CD14-positive monocyte (primary cell): ENCODE results near the gene MDK. TPM values are rescaled to one million over a fixed set of nuclear protein-coding genes. Genes with fewer than 3 reads are reported as not detected.

Experiments used
- DNase-seq, 3 donors: peaks; one replicate each; pipeline ENCODE4 v3.0.0-alpha.2; 2011 to 2022
- H2AFZ ChIP-seq: 2 replicates; pipeline ENCODE4 v1.6.0; 2012; ENCODE audit warnings: mild to moderate bottlenecking, low read depth, low read length, inconsistent platforms; ENCODE audit not compliant: insufficient read depth, poor library complexity, severe bottlenecking
- H3K27ac ChIP-seq, 2 donors: 1 replicate in 1 of 2; 2 replicates in 1 of 2; pipeline ENCODE4 v1.5.1; 2012 to 2013; ENCODE audit warnings: low read length in 2 of 2, control low read depth in 1 of 2, inconsistent platforms in 1 of 2, low read depth in 1 of 2, mild to moderate bottlenecking in 1 of 2
- H3K27me3 ChIP-seq, 2 donors: one replicate each; pipeline versions ENCODE4 v1.6.0 to v1.6.1; 2011 to 2013; ENCODE audit warnings: low read length in 2 of 2; ENCODE audit not compliant: control insufficient read depth in 2 of 2, insufficient read depth in 2 of 2
- H3K36me3 ChIP-seq, 2 donors: replicated peaks in 1 of 2; 1 replicate in 1 of 2; 2 replicates in 1 of 2; pipeline versions ENCODE4 v1.5.1 to v1.6.1; 2012 to 2013; ENCODE audit warnings: low read length in 2 of 2, control low read depth in 1 of 2, inconsistent platforms in 1 of 2, mild to moderate bottlenecking in 1 of 2; ENCODE audit not compliant: insufficient read depth in 2 of 2, control insufficient read depth in 1 of 2
- H3K4me1 ChIP-seq, 2 donors: 1 replicate in 1 of 2; 2 replicates in 1 of 2; pipeline versions ENCODE4 v1.5.1 to v1.6.1; 2012 to 2013; ENCODE audit warnings: low read length in 2 of 2, control low read depth in 1 of 2, inconsistent platforms in 1 of 2, mild to moderate bottlenecking in 1 of 2, moderate library complexity in 1 of 2; ENCODE audit not compliant: insufficient read depth in 2 of 2, control insufficient read depth in 1 of 2
- H3K4me2 ChIP-seq: replicated peaks from 2 replicates; pipeline ENCODE3; 2012; ENCODE audit warnings: low read length, moderate library complexity, mild to moderate bottlenecking; ENCODE audit not compliant: poor library complexity, severe bottlenecking; ENCODE audit errors: extremely low read depth
- H3K4me3 ChIP-seq, 3 experiments: fragments of 200-600 bp in 1 of 3; sonication (generic) in 1 of 3; replicated peaks in 1 of 3; 1 replicate in 2 of 3; 2 replicates in 1 of 3; pipeline ENCODE4 v1.5.1; 2011 to 2013; ENCODE audit warnings: low read length in 3 of 3, mild to moderate bottlenecking in 3 of 3, control low read depth in 2 of 3, low read depth in 2 of 3, inconsistent platforms in 1 of 3, moderate library complexity in 1 of 3
- H3K79me2 ChIP-seq: 2 replicates; pipeline ENCODE4 v1.6.0; 2012; ENCODE audit warnings: mild to moderate bottlenecking, control low read depth, inconsistent platforms, low read length, moderate library complexity; ENCODE audit not compliant: insufficient read depth
- H3K9ac ChIP-seq: 2 replicates; pipeline ENCODE4 v1.6.0; 2017; ENCODE audit warnings: low read length, mild to moderate bottlenecking; ENCODE audit not compliant: insufficient read depth, poor library complexity, severe bottlenecking
- H3K9me3 ChIP-seq, 2 donors: replicated peaks in 1 of 2; 1 replicate in 1 of 2; 2 replicates in 1 of 2; pipeline versions ENCODE4 v1.5.1 to v1.6.1; 2012 to 2013; ENCODE audit warnings: low read length in 2 of 2, control low read depth in 1 of 2; ENCODE audit not compliant: control insufficient read depth in 1 of 2, insufficient read depth in 1 of 2
- H4K20me1 ChIP-seq: 2 replicates; pipeline ENCODE4 v1.6.0; 2012; ENCODE audit warnings: mild to moderate bottlenecking, low read length, control low read depth, moderate library complexity; ENCODE audit not compliant: insufficient read depth
- H3K27ac Mint-ChIP-seq, 7 donors: one replicate each; pipeline ENCODE4 v1.8.0; 2020; ENCODE audit warnings: mild to moderate bottlenecking in 7 of 7, mixed read lengths in 7 of 7, moderate library complexity in 6 of 7, inconsistent platforms in 2 of 7
- H3K27me3 Mint-ChIP-seq, 3 donors: one replicate each; pipeline ENCODE4 v1.8.0; 2021 to 2022; ENCODE audit warnings: low read depth in 3 of 3, mild to moderate bottlenecking in 3 of 3, mixed read lengths in 3 of 3, moderate library complexity in 3 of 3, inconsistent platforms in 1 of 3
- H3K36me3 Mint-ChIP-seq, 2 donors: one replicate each; pipeline ENCODE4 v1.8.0; 2020; ENCODE audit warnings: mixed read lengths in 2 of 2, inconsistent platforms in 1 of 2, mild to moderate bottlenecking in 1 of 2
- H3K4me1 Mint-ChIP-seq: one replicate; pipeline ENCODE4 v1.8.0; 2020; ENCODE audit warnings: mild to moderate bottlenecking, mixed read lengths
- H3K4me3 Mint-ChIP-seq, 2 donors: one replicate each; pipeline ENCODE4 v1.8.0; 2020; ENCODE audit warnings: mild to moderate bottlenecking in 2 of 2, mixed read lengths in 2 of 2, moderate library complexity in 1 of 2
- H3K9me3 Mint-ChIP-seq, 7 donors: one replicate each; pipeline ENCODE4 v1.8.0; 2020 to 2022; ENCODE audit warnings: mixed read lengths in 7 of 7, mild to moderate bottlenecking in 6 of 7, moderate library complexity in 6 of 7, inconsistent platforms in 2 of 7
- WGBS: methylation state at CpG from one replicate; pipeline ENCODE4 v1.1.5; 2013; ENCODE audit warnings: missing lambda C conversion rate; ENCODE audit not compliant: insufficient coverage; 5-methylcytosine and 5-hydroxymethylcytosine counted together
- intact Hi-C, 2 donors: fragments of 100-400 bp; cut with micrococcal nuclease; formaldehyde crosslinking; loops; one replicate each; pipeline versions ENCODE4 v1.15.0 to v1.15.1; 2023
- polyA plus RNA-seq, 3 donors: library from polyadenylated mRNA; depleted of rRNA in 1 of 3; unstranded in 2 of 3; stranded (reverse) in 1 of 3; fragments of 300-500 nt in 2 of 3; fragments of >200 nt in 1 of 3; fragmentation: Illumina TruSeq in 2 of 3; gene quantifications; 1 replicate in 2 of 3; 2 replicates in 1 of 3; pipeline ENCODE4 v1.2.3, GENCODE V29; 2012 to 2021
- TF ChIP-seq, protein P1 (sequence below): fragments of 200-600 bp; IDR thresholded peaks from one replicate; pipeline ENCODE4 v1.8.0; 2022; ENCODE audit warnings: antibody characterized with exemption, mild to moderate bottlenecking

Gene MDK
- polyA plus RNA-seq, 3 donors: 2.8 TPM; not detected in 2

DNA sequence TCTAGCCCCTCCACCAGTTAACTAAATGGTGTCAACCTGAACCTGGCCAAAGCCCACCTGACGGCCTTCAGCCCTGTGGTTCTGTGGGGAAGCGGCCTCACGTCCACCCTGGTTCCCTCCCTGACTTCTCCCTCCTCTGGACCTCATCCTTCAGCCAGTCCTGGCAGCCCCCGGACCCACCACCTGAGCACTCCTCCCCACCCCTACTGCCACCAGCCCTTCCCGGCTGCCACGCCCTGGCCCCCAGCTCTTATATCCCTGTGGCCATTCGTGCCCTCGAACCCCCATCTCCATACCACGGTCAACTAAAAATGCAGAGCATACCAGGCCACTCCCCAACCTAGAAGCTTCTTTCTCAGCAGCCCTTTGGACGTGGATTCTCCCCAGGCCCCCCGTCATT lies 4.2 kb upstream of the MDK start:
- H3K27me3 Mint-ChIP-seq: peaks cover 6 to 27% (median 17%) of the 10 kb centered on the region in 3 donors
- no peak overlapping the region for H3K27ac ChIP-seq
- peaks cover 95% of the 10 kb centered on the region for H4K20me1 ChIP-seq
- no peak overlapping the region for H3K4me2 ChIP-seq
- peaks cover 64% of the 10 kb centered on the region in 2 donors for H3K36me3 ChIP-seq
- H3K4me1 Mint-ChIP-seq: peaks cover 35% of the 10 kb centered on the region
- H3K4me3 Mint-ChIP-seq: no peak overlapping the region
- H3K36me3 Mint-ChIP-seq: peaks cover 51 to 61% of the 10 kb centered on the region in 2 donors
- no peak overlapping the region for H2AFZ ChIP-seq
- peaks cover 0 to 2% of the 10 kb centered on the region in 2 donors for H3K9me3 ChIP-seq
- peaks cover 7% of the 10 kb centered on the region for H3K79me2 ChIP-seq
- TF ChIP-seq, protein P1, sequence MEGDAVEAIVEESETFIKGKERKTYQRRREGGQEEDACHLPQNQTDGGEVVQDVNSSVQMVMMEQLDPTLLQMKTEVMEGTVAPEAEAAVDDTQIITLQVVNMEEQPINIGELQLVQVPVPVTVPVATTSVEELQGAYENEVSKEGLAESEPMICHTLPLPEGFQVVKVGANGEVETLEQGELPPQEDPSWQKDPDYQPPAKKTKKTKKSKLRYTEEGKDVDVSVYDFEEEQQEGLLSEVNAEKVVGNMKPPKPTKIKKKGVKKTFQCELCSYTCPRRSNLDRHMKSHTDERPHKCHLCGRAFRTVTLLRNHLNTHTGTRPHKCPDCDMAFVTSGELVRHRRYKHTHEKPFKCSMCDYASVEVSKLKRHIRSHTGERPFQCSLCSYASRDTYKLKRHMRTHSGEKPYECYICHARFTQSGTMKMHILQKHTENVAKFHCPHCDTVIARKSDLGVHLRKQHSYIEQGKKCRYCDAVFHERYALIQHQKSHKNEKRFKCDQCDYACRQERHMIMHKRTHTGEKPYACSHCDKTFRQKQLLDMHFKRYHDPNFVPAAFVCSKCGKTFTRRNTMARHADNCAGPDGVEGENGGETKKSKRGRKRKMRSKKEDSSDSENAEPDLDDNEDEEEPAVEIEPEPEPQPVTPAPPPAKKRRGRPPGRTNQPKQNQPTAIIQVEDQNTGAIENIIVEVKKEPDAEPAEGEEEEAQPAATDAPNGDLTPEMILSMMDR: no peak
- no peak overlapping the region for H3K9ac ChIP-seq
- peak overlapping the region in 5 of 7 donors; percentile 17 to 66 (median 50) for H3K27ac Mint-ChIP-seq
- H3K9me3 Mint-ChIP-seq: peaks cover 0 to 11% (median 0%) of the 10 kb centered on the region in 7 donors
- WGBS: 95% methylated on average over 11 of the region's 11 CpGs
- DNase-seq: no peak
- intact Hi-C loops: no loop called here
- H3K4me3 ChIP-seq: no peak overlapping the region
- H3K27me3 ChIP-seq: peaks cover 6 to 12% of the 10 kb centered on the region in 2 donors
- H3K4me1 ChIP-seq: peaks cover 34 to 52% of the 10 kb centered on the region in 2 donors

DNA sequence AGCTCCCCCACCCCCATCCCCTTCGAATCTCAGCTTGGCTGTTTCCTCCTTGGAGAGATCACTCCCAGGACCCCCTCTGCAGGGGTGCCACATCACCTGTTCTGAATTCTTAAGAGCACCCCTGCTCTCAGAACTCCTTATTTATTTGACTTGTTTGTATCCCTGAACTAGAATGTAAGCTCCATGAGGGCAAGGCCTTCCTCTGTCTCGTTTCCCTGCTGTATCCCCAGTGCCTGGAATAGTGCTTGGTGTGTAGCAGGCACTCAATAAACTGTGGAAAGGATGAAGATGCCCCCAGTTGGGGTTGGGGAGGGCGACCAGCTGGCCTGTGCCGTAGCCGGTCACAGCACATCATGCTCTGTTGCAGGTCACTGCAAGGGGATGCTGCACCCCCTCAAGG lies 3.6 kb upstream of the MDK start:
- peaks cover 35% of the 10 kb centered on the region for H3K4me1 Mint-ChIP-seq
- intact Hi-C loops: no loop called here
- H3K27me3 ChIP-seq: peaks cover 10 to 17% of the 10 kb centered on the region in 2 donors
- H3K9ac ChIP-seq: no peak overlapping the region
- peaks cover 34 to 55% of the 10 kb centered on the region in 2 donors for H3K4me1 ChIP-seq
- peaks cover 95% of the 10 kb centered on the region for H4K20me1 ChIP-seq
- TF ChIP-seq, protein P1: no peak
- H3K4me3 ChIP-seq: no peak overlapping the region
- no peak overlapping the region for H3K4me2 ChIP-seq
- no peak overlapping the region for H2AFZ ChIP-seq
- H3K27ac ChIP-seq: peak overlapping the region; percentile 30 to 70
- peaks cover 7% of the 10 kb centered on the region for H3K79me2 ChIP-seq
- peaks cover 47 to 56% of the 10 kb centered on the region in 2 donors for H3K36me3 Mint-ChIP-seq
- peak overlapping the region in 5 of 7 donors; percentile 40 to 70 (median 50) for H3K27ac Mint-ChIP-seq
- 97% methylated on average over 5 of the region's 5 CpGs for WGBS
- H3K9me3 ChIP-seq: peaks cover 0 to 6% of the 10 kb centered on the region in 2 donors
- peaks cover 8 to 32% (median 23%) of the 10 kb centered on the region in 3 donors for H3K27me3 Mint-ChIP-seq
- H3K36me3 ChIP-seq: peaks cover 58 to 59% of the 10 kb centered on the region in 2 donors
- no peak for DNase-seq
- peaks cover 0 to 15% (median 0%) of the 10 kb centered on the region in 7 donors for H3K9me3 Mint-ChIP-seq
- H3K4me3 Mint-ChIP-seq: no peak overlapping the region
